Cardiac fibroblast (primary cell): ENCODE measurements around the gene CPAMD8.

ENCODE experiments used
- DNase-seq, 2 donors: peaks; one replicate each; pipeline versions ENCODE4 v3.0.0 to v3.0.0-alpha.2; 2010; ENCODE audit warnings: low read depth in 2 of 2
- H3K4me3 ChIP-seq, 2 donors: replicated peaks in 1 of 2; 1 replicate in 1 of 2; 2 replicates in 1 of 2; pipeline ENCODE4 v1.5.1; 2011; ENCODE audit warnings: low read depth in 2 of 2, low read length in 2 of 2, mild to moderate bottlenecking in 2 of 2, moderate library complexity in 1 of 2
- CTCF ChIP-seq: IDR thresholded peaks from one replicate; pipeline ENCODE4 v1.5.1; 2011; ENCODE audit warnings: low read depth, mild to moderate bottlenecking, low read length, inconsistent platforms

Gene CPAMD8

DNA sequence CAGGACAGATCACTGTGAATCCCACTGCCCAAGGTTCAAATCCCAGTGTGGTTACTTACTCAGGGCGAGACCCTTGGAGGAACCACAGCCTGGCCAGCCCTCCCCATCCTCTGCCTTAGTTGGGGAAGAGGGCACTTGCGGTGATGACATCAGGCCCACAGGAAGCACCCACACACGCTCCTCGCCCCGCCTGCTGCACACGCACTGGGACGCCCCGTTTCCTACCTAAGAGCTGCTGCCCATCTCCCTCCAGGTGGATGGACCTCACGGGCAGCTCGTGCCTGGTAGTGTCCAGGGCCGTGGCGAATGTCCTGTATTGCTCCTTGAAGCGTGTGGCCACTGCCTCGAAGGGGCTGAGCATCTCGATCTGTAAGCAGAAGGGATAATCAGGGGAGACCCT, 29.0 kb upstream of the CPAMD8 start:
- no peak for TF ChIP-seq CTCF
- no peak overlapping the region for H3K4me3 ChIP-seq
- no peak for DNase-seq

- H3K4me3 ChIP-seq = no peak overlapping the region
- TF ChIP-seq CTCF = no peak
- DNase-seq = peak in 1 of 2 donors; percentile 37
Observed at GRCh38 chr19:17054746-17055145, 28.1 kb upstream of the CPAMD8 start.

DNA sequence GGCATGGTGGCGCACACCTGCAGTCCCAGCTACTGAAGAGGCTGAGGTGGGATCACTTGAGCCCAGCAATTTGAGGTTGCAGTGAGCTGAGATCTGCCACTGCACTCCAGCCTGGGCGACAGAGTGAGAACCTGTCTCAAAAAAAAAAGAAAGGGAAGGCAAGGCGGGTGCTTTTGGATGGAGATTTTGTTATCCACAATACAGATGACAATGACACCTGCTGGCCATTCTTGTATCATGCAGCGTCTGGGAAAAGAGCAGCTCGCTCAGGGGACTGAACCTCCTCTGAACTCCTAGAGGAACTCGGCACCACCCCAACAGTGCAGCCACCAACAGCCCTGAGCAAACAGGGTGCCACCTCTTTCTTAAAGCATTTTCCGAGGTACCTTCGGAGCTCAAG, 25.8 kb upstream of the CPAMD8 start:
- no peak overlapping the region for H3K4me3 ChIP-seq
- peak; percentile 62 for TF ChIP-seq CTCF
- DNase-seq = peak; percentile 72

- no peak overlapping the region for H3K4me3 ChIP-seq
- peak; percentile 54 to 61 for DNase-seq
- TF ChIP-seq CTCF = no peak
Observed at GRCh38 chr19:17049711-17050280, 23.2 kb upstream of the CPAMD8 start.

DNA sequence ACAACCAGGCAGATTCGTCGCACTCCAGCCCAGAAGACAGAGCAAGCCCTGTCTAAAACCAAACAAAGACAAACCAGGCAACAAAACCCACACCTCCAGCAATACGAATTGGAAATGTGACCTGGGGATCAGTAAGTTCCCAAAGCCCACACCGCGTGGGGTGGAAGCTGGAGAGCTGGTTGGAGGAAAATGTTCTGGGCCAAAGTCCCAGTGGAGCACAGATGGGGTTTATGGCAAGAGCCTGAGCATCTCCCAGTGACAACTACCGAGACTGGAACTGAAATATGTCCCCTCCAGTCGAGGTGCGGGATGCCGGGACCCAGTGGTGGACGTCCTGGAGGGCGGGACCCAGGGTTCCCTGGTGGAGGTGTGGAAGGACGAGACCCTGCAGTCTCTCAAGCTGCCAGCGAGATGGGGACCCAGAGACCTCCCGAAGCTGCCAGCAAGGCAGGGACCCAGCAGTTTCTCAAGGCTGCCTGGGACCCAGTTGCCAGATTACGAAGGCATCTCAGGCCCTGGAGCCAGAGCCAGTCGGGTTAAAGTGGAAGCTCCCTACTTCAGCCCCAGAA, 22.4 kb upstream of the CPAMD8 start:
- no peak for TF ChIP-seq CTCF
- no peak overlapping the region for H3K4me3 ChIP-seq
- no peak for DNase-seq

DNA sequence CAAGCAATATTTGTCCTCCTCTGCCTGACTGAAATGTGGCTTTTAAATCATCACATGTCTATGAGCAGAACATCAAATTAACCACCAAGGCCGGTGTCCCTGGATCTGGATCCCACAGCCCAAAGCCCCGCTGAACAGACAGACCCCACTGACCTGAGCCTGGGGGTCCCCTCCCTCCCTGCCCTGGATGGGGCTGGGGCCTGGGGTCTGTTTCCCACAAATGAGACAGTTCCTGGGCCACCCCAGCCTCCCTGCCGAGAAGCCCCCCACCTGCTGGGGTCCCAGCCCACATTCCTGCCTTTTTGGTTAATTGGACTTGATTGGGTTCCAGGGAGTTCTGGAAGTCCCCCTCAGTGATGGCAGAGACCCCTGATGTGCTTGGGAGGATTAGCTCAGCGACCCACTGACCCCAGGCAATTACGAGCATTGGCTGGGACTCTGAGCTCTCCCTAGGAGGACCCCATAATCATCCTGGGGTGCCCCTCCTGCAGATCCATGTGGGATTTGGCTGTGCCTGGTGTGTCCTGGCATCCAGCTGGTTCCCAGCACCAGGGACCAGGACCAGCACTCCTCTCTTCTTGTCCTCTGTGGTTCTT, 19.4 kb upstream of the CPAMD8 start:
- H3K4me3 ChIP-seq = no peak overlapping the region
- TF ChIP-seq CTCF = no peak
- DNase-seq = no peak
